Measurements from ENCODE around the gene CRYBG2. TPM values are rescaled to one million over a fixed set of nuclear protein-coding genes. Genes with fewer than 3 reads are reported as not detected.

CRYBG2 gene
- total RNA-seq, 6 experiments from 2014 or later: not detected

DNA sequence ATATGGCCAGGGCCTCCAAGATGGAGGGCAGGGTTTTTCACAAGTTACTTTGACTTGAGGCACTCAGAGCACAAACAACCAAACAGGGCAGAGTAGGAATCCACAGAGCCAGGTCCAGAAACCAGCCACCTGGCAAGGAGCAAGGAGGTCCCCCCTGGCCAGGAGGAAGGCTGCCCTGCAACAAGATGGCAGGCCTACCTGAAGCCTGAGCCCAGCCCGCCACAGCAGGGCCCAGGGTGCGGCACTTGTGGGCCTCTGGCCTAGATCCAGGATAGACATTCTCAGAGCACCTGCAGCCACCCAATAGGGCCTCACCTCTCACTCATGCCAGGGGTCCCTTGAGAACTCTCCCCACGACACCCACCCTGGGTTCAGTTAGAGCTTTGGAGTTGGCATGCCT lies 62.5 kb downstream of the CRYBG2 start:
- Mint-ChIP-seq H3K36me3 (ENCODE audit: low read depth) (no peaks in the 10 kb centered on the region), H3K27ac (no peak overlapping the region), H3K4me3 (no peak overlapping the region), H3K9me3 (no peaks in the 10 kb centered on the region), H3K4me1 (ENCODE audit: low read depth) (peaks cover 25% of the 10 kb centered on the region), H3K27me3 (ENCODE audit: insufficient read depth) (peaks cover 2% of the 10 kb centered on the region)
- no peak for DNase-seq
- TF ChIP-seq, protein P1, sequence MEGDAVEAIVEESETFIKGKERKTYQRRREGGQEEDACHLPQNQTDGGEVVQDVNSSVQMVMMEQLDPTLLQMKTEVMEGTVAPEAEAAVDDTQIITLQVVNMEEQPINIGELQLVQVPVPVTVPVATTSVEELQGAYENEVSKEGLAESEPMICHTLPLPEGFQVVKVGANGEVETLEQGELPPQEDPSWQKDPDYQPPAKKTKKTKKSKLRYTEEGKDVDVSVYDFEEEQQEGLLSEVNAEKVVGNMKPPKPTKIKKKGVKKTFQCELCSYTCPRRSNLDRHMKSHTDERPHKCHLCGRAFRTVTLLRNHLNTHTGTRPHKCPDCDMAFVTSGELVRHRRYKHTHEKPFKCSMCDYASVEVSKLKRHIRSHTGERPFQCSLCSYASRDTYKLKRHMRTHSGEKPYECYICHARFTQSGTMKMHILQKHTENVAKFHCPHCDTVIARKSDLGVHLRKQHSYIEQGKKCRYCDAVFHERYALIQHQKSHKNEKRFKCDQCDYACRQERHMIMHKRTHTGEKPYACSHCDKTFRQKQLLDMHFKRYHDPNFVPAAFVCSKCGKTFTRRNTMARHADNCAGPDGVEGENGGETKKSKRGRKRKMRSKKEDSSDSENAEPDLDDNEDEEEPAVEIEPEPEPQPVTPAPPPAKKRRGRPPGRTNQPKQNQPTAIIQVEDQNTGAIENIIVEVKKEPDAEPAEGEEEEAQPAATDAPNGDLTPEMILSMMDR (IDR thresholded peaks at IDR 0.05): no peak

DNA sequence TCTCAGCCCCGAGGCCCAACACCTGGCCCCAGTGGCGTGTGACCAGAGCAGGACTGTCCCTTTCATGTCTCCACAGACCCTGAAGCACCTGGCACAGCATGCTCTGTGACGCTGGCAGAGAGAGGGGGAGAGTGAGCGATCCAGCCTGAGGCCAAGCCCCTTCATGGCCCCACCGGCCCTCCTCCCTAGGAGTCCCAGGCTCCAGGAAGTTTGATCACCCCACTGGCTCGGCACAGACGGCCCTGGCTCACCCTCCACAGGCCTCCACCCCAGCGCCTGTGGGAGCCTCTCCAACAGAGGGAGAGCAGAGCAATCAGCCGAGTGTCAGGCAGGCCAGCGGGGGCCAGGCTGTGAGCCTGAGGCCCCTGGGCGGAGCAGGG lies 63.1 kb downstream of the CRYBG2 start:
- H3K9me3 Mint-ChIP-seq: no peaks in the 10 kb centered on the region
- TF ChIP-seq, protein P1 (IDR thresholded peaks at IDR 0.05): no peak
- H3K27ac Mint-ChIP-seq: no peak overlapping the region
- no peaks in the 10 kb centered on the region for H3K36me3 Mint-ChIP-seq (ENCODE audit: low read depth)
- no peak overlapping the region for H3K4me3 Mint-ChIP-seq
- H3K4me1 Mint-ChIP-seq (ENCODE audit: low read depth): peaks cover 25% of the 10 kb centered on the region
- no peak for DNase-seq
- H3K27me3 Mint-ChIP-seq (ENCODE audit: insufficient read depth): peaks cover 2% of the 10 kb centered on the region

DNA sequence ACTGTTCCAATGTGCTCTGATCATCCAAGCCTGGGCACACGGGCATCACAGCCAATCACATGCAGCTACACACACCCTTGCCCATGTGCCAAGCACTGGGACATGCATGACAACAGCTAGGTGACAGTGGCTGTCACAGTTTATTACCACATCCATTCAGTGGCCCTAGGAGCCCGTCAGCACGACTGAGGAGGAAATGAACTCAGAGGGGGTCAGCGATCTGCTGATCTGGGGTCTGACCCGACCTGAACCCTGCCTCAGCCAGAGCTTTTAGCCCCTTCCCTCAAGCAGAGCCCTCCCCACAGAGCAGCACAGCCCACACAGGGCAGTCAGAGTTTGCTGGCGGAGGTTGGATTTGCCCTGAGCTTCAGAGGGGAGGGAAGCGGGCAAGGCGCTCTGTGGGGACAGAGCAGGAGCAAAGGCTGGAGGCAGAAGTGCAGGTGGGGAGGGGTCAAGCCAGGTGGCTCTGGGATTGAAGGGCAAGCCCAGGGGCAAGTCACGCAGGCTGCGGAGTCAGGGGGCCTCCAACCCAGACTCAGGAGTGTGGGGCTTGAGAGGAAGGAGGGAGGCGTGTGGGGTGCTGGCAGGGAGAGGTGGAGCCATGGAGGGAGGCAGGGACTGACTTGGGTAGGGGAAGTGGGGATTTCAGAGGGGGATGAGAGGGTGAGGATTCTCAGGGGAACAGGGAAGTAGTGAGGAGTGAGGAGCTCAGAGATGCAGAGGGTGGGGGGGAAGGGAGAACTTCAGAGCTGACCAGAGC lies 63.6 kb downstream of the CRYBG2 start:
- H3K4me3 Mint-ChIP-seq: no peak overlapping the region
- H3K27me3 Mint-ChIP-seq (ENCODE audit: insufficient read depth): peaks cover 2% of the 10 kb centered on the region
- no peaks in the 10 kb centered on the region for H3K36me3 Mint-ChIP-seq (ENCODE audit: low read depth)
- no peaks in the 10 kb centered on the region for H3K9me3 Mint-ChIP-seq
- H3K27ac Mint-ChIP-seq: no peak overlapping the region
- peaks cover 26% of the 10 kb centered on the region for H3K4me1 Mint-ChIP-seq (ENCODE audit: low read depth)
- no peak for DNase-seq
- TF ChIP-seq, protein P1 (IDR thresholded peaks at IDR 0.05): no peak

DNA sequence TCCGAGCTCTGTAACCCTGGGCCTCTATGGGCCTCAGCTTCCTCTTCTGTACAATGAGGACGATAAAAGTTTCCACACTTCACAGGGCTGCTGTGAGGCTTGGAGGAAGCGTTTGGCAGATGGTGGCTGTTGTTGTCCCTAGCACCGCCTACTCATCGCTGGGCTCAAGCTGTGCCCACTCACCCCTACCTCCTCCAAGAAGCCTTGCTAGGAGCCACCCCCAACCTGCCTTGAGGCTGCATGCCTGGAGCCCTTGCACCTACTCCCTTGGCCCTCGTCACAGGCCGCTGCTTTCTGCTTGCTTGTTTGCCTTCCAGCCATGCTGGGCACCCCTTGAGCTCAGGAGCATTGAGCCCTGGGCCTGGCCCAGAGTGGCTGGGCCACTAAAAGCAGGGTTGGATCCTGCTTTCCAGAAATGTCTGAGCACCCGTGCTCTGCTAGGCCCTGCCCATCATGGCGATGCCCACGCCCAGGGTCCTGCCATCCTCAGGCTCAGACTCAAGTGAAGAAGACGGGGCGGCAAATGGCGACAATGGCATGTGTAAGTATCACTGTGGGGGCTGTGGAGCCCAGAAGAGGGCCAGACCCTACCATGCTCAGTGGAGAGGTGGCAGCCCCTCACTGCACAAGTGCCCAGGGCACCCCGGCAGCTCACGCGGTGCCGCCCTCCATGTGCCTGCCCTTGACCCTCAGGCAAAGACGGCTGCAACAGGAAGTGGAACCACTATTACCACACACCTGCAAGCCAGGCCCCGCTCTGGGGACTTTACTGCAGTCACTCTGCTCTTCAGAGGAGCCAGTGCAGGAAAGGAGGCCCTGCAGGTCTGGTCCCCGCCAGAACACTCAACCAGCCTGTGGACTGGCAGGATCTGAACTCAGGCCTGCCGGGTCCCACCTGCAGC lies 64.5 kb downstream of the CRYBG2 start:
- no peak for DNase-seq
- Mint-ChIP-seq H3K4me1 (ENCODE audit: low read depth) (peaks cover 35% of the 10 kb centered on the region), H3K4me3 (no peak overlapping the region), H3K36me3 (ENCODE audit: low read depth) (no peaks in the 10 kb centered on the region), H3K27ac (no peak overlapping the region), H3K27me3 (ENCODE audit: insufficient read depth) (peaks cover 2% of the 10 kb centered on the region), H3K9me3 (no peaks in the 10 kb centered on the region)
- TF ChIP-seq, protein P1 (IDR thresholded peaks at IDR 0.05): no peak

DNA sequence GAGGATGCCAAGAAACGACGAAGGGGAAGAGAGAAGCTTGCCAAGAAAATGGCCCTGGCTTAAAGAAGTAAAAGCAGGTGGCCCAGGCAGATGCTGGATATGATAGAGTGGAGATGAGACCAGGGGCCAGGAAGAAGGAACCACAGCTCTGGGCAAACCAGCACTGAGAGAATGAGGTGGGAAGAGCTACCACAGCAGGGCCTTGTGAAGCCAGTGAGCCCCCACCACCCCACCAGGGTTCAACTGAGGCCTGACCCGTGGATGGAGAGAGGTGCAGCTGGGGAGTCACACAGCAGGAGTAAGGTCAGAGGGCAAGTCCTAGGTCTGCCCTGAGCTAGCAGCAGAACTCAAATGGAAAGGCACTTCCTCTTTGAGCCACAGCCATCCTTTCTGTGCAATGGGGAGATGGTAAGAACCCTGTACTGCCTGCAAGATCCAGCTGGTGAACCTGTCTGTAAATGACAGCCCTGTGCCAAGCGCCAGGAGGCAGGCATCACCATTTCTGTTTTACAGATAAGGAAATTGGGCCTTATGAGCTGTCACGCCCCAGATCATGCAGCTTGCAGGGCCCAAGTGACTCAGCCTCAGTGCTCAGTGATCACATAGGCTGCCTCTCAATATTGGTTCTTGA lies 65.5 kb downstream of the CRYBG2 start:
- H3K27me3 Mint-ChIP-seq (ENCODE audit: insufficient read depth): peaks cover 2% of the 10 kb centered on the region
- no peaks in the 10 kb centered on the region for H3K9me3 Mint-ChIP-seq
- no peak for DNase-seq
- no peak overlapping the region for H3K27ac Mint-ChIP-seq
- no peak overlapping the region for H3K4me3 Mint-ChIP-seq
- TF ChIP-seq, protein P1 (IDR thresholded peaks at IDR 0.05): no peak
- H3K4me1 Mint-ChIP-seq (ENCODE audit: low read depth): peaks cover 45% of the 10 kb centered on the region
- H3K36me3 Mint-ChIP-seq (ENCODE audit: low read depth): no peaks in the 10 kb centered on the region; the same call in 1 of the 2 replicates

All from HFFc6 (cell line).